Liver (tissue), 9 donors: Measurements from ENCODE around the gene DNAJC15. TPM values are rescaled to one million over a fixed set of nuclear protein-coding genes. Genes with fewer than 3 reads are reported as not detected.

Experiments
- DNase-seq: peaks from one replicate; pipeline ENCODE4 v3.0.0-alpha.2; 2017; ENCODE audit warnings: low spot score
- H3K27ac ChIP-seq, 2 donors: one replicate each; pipeline ENCODE4 v1.7.0; 2013; ENCODE audit warnings: inconsistent platforms in 2 of 2, low read length in 2 of 2, control low read depth in 1 of 2, low read depth in 1 of 2, mild to moderate bottlenecking in 1 of 2
- H3K27me3 ChIP-seq, 4 donors: one replicate each; pipeline versions ENCODE4 v1.6.1 to v1.7.0; 2013; ENCODE audit warnings: low read length in 3 of 4, inconsistent platforms in 1 of 4, mild to moderate bottlenecking in 1 of 4, moderate library complexity in 1 of 4; ENCODE audit not compliant: control insufficient read depth in 4 of 4, insufficient read depth in 4 of 4
- H3K36me3 ChIP-seq, 4 donors: one replicate each; pipeline versions ENCODE4 v1.6.1 to v1.7.0; 2013; ENCODE audit warnings: low read length in 3 of 4, mild to moderate bottlenecking in 3 of 4, low read depth in 1 of 4, moderate library complexity in 1 of 4; ENCODE audit not compliant: control insufficient read depth in 4 of 4, insufficient read depth in 3 of 4
- H3K4me1 ChIP-seq, 4 donors: one replicate each; pipeline versions ENCODE4 v1.6.1 to v1.7.0; 2013; ENCODE audit warnings: low read length in 3 of 4, mild to moderate bottlenecking in 3 of 4, moderate library complexity in 1 of 4; ENCODE audit not compliant: control insufficient read depth in 4 of 4, insufficient read depth in 4 of 4
- H3K4me3 ChIP-seq, 3 donors: one replicate each; pipeline versions ENCODE4 v1.6.1 to v1.7.0; 2013; ENCODE audit warnings: low read length in 3 of 3, control low read depth in 1 of 3, low read depth in 1 of 3, mild to moderate bottlenecking in 1 of 3
- H3K9ac ChIP-seq, 2 donors: one replicate each; pipeline ENCODE4 v1.7.0; 2013; ENCODE audit warnings: low read length in 2 of 2, mild to moderate bottlenecking in 2 of 2, moderate library complexity in 2 of 2, control low read depth in 1 of 2, low read depth in 1 of 2
- H3K9me3 ChIP-seq, 4 donors: one replicate each; pipeline versions ENCODE4 v1.6.1 to v1.7.0; 2013; ENCODE audit warnings: low read length in 3 of 4; ENCODE audit not compliant: control insufficient read depth in 4 of 4
- ATF3 ChIP-seq: IDR thresholded peaks from 2 replicates; pipeline ENCODE4 v1.6.1; 2016; ENCODE audit warnings: antibody characterized with exemption
- CTCF ChIP-seq: fragments of 150-350 bp; IDR thresholded peaks from 2 replicates; pipeline ENCODE4 v1.5.1; 2017; ENCODE audit warnings: improper control_type of control experiment, low read depth, low read length; ENCODE audit not compliant: missing input control
- EGR1 ChIP-seq, 2 donors: IDR thresholded peaks; 2 replicates each; pipeline ENCODE4 v1.6.1; 2016 to 2018; ENCODE audit warnings: antibody characterized with exemption in 2 of 2, low read depth in 2 of 2
- FOXA1 ChIP-seq: IDR thresholded peaks from 2 replicates; pipeline ENCODE4 v1.6.1; 2016; ENCODE audit warnings: antibody characterized with exemption
- FOXA2 ChIP-seq: IDR thresholded peaks from 2 replicates; pipeline ENCODE4 v1.6.1; 2016; ENCODE audit warnings: antibody characterized with exemption
- GABPA ChIP-seq, 2 donors: IDR thresholded peaks in 1 of 2; conservative IDR thresholded peaks in 1 of 2; 2 replicates each; pipeline ENCODE4 v1.6.1; 2016; ENCODE audit warnings: antibody characterized with exemption in 2 of 2, mild to moderate bottlenecking in 1 of 2, moderate library complexity in 1 of 2
- HNF4A ChIP-seq, 2 donors: conservative IDR thresholded peaks; 2 replicates each; pipeline ENCODE4 v1.6.1; 2016; ENCODE audit warnings: antibody characterized with exemption in 2 of 2, mild to moderate bottlenecking in 2 of 2
- HNF4G ChIP-seq: IDR thresholded peaks from 2 replicates; pipeline ENCODE4 v1.6.1; 2016; ENCODE audit warnings: antibody characterized with exemption
- JUND ChIP-seq, 2 donors: IDR thresholded peaks; 2 replicates each; pipeline ENCODE4 v1.6.1; 2016; ENCODE audit warnings: antibody characterized with exemption in 2 of 2
- NR2F2 ChIP-seq: IDR thresholded peaks from 2 replicates; pipeline ENCODE4 v1.6.1; 2016; ENCODE audit warnings: antibody characterized with exemption
- RAD21 ChIP-seq, 2 donors: IDR thresholded peaks; 2 replicates each; pipeline ENCODE4 v1.6.1; 2016; ENCODE audit warnings: antibody characterized with exemption in 2 of 2, mild to moderate bottlenecking in 2 of 2
- RXRA ChIP-seq, 2 donors: IDR thresholded peaks; 2 replicates each; pipeline ENCODE4 v1.6.1; 2017 to 2018; ENCODE audit warnings: antibody characterized with exemption in 2 of 2, mild to moderate bottlenecking in 1 of 2
- SP1 ChIP-seq: IDR thresholded peaks from 2 replicates; pipeline ENCODE4 v1.6.1; 2018; ENCODE audit warnings: antibody characterized with exemption, mild to moderate bottlenecking
- TAF1 ChIP-seq: conservative IDR thresholded peaks from 2 replicates; pipeline ENCODE4 v1.6.1; 2016; ENCODE audit warnings: antibody characterized with exemption, mild to moderate bottlenecking
- YY1 ChIP-seq: IDR thresholded peaks from 2 replicates; pipeline ENCODE4 v1.6.1; 2016; ENCODE audit warnings: antibody characterized with exemption, mild to moderate bottlenecking
- ZBTB33 ChIP-seq: IDR thresholded peaks from 2 replicates; pipeline ENCODE4 v1.6.1; 2016; ENCODE audit warnings: antibody characterized with exemption
- WGBS: extraction: QIAGEN DNeasy Blood & Tissue Kit; methylation state at CpG from one replicate; pipeline ENCODE4 v1.1.7; 2013; 5-methylcytosine and 5-hydroxymethylcytosine counted together
- polyA plus RNA-seq, 2 donors: library from polyadenylated mRNA; stranded (reverse) in 1 of 2; unstranded in 1 of 2; fragments of 200-250 nt in 1 of 2; fragments of >200 nt in 1 of 2; fragmentation: Nextera tagmentation in 1 of 2; extraction: Ambion mirVana in 1 of 2; gene quantifications; one replicate each; pipeline versions ENCODE4 v1.2.1 to v1.2.3, GENCODE V29; 2013 to 2015
- total RNA-seq, 2 donors: library from RNA; depleted of rRNA; stranded (reverse); fragments of >200 nt; gene quantifications; one replicate each; pipeline ENCODE4 v1.2.3, GENCODE V29; 2014
- TF ChIP-seq, protein P1 (sequence below): IDR thresholded peaks from 2 replicates; pipeline ENCODE4 v1.6.1; 2016; ENCODE audit warnings: antibody characterized with exemption, mild to moderate bottlenecking
- TF ChIP-seq, protein P2 (sequence below): IDR thresholded peaks from 2 replicates; pipeline ENCODE4 v1.6.1; 2016; ENCODE audit warnings: antibody characterized with exemption
- donor health status: healthy.
- donor health status: healthy.
- donor health status: healthy.
- donor health status: healthy.
- donor health status: healthy.

Gene DNAJC15
- total and polyA plus RNA-seq, 4 donors = 5.8 to 55.4 (median 14.0) TPM

DNA sequence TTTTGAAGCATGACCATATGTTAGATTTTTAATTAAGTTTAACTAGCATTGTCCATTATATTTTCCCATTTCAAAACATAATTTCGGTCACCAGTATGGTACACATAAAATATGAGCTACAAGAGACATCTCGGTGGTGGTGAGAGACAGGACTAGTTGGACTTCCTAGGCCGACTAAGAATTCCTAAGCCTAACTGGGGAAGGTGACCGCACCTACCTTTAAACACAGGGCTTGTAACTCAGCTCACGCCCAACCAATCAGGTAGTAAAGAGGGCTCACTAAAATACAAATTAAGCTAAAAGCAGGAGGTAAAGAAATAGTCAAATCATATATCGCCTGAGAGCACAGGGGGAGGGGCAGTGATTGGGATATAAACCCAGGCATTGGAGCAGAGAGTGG, 22.9 kb downstream of the DNAJC15 start (continued):
- TF ChIP-seq, protein P1, sequence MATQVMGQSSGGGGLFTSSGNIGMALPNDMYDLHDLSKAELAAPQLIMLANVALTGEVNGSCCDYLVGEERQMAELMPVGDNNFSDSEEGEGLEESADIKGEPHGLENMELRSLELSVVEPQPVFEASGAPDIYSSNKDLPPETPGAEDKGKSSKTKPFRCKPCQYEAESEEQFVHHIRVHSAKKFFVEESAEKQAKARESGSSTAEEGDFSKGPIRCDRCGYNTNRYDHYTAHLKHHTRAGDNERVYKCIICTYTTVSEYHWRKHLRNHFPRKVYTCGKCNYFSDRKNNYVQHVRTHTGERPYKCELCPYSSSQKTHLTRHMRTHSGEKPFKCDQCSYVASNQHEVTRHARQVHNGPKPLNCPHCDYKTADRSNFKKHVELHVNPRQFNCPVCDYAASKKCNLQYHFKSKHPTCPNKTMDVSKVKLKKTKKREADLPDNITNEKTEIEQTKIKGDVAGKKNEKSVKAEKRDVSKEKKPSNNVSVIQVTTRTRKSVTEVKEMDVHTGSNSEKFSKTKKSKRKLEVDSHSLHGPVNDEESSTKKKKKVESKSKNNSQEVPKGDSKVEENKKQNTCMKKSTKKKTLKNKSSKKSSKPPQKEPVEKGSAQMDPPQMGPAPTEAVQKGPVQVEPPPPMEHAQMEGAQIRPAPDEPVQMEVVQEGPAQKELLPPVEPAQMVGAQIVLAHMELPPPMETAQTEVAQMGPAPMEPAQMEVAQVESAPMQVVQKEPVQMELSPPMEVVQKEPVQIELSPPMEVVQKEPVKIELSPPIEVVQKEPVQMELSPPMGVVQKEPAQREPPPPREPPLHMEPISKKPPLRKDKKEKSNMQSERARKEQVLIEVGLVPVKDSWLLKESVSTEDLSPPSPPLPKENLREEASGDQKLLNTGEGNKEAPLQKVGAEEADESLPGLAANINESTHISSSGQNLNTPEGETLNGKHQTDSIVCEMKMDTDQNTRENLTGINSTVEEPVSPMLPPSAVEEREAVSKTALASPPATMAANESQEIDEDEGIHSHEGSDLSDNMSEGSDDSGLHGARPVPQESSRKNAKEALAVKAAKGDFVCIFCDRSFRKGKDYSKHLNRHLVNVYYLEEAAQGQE = no peak

- Histone ChIP-seq H3K9me3 (no peaks in the 10 kb centered on the region), H3K27ac (peak overlapping the region; percentile 78 to 82), H3K4me3 (peak overlapping the region; percentile 43 to 74 (median 54)), H3K4me1 (peaks cover 2 to 9% (median 4%) of the 10 kb centered on the region in 4 donors), H3K27me3 (no peaks in the 10 kb centered on the region), H3K9ac (peak overlapping the region; percentile 96 to 97), H3K36me3 (no peaks in the 10 kb centered on the region)
- DNase-seq = no peak
- WGBS = 10% methylated on average over 13 of the region's 13 CpGs
- TF ChIP-seq YY1 = no peak
- no peak for TF ChIP-seq CTCF
- no peak for TF ChIP-seq HNF4G
- no peak for TF ChIP-seq JUND (IDR thresholded peaks at IDR 0.05)
- TF ChIP-seq, protein P2, sequence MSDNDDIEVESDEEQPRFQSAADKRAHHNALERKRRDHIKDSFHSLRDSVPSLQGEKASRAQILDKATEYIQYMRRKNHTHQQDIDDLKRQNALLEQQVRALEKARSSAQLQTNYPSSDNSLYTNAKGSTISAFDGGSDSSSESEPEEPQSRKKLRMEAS = no peak
- no peak for TF ChIP-seq FOXA2
- TF ChIP-seq TAF1 = no peak
- no peak for TF ChIP-seq FOXA1
- TF ChIP-seq ZBTB33 = no peak
- TF ChIP-seq RXRA (IDR thresholded peaks at IDR 0.05) = no peak
- no peak for TF ChIP-seq NR2F2
- TF ChIP-seq ATF3 = no peak
- no peak for TF ChIP-seq GABPA (IDR thresholded peaks at IDR 0.05 in 1 of 2, conservative IDR thresholded peaks at IDR 0.05 in 1 of 2)
- no peak for TF ChIP-seq SP1
- no peak for TF ChIP-seq RAD21 (IDR thresholded peaks at IDR 0.05)
- TF ChIP-seq, protein P1 = no peak
- TF ChIP-seq HNF4A (conservative IDR thresholded peaks at IDR 0.05) = no peak
- TF ChIP-seq EGR1 (IDR thresholded peaks at IDR 0.05; ENCODE audit: low read depth in 2 of 2) = no peak
These were observed 31.7 kb downstream of the DNAJC15 start for GRCh38 chr13:43054803-43055802.
